Measurements from ENCODE around the gene TTYH3.
A peak's percentile ranks its signal among the peaks of the same experiment; 100 is the strongest.

DNA sequence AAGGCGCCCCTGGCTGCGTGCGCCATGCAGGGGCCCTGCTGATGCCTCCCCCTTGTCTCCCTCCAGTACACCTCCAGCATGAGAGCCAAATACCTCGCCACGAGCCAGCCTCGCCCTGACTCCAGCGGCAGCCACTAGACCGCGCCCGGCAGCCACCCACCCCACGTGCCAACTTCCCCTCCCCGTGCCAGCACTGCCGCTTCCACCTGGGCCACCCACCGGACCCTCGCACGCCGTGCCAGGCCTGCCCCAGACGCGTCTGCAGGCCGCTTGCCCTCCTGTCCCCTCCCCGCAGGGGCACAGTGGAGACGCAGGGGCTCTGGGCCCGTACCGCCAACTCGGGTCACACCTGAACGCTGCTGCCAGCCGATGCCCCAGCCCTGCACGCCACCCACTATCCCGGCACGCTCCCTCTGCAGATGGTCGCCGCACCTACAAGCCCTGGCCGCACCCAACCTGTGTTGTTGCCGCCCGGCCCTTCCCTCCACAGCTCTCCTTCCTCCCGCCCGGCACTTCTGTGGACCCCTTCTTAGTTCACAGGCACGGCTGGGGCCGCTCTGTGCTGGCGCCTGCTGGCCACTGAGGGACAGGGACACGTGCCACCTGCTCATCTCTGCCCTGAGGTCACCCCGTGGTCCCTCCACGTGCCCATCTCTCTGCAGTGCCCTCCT, 30.0 kb downstream of the TTYH3 start:
- no peak for TF ChIP-seq POLR2AphosphoS5 (IDR thresholded peaks at IDR 0.05; ENCODE audit: low read depth, low read length)
- TF ChIP-seq, protein P1, sequence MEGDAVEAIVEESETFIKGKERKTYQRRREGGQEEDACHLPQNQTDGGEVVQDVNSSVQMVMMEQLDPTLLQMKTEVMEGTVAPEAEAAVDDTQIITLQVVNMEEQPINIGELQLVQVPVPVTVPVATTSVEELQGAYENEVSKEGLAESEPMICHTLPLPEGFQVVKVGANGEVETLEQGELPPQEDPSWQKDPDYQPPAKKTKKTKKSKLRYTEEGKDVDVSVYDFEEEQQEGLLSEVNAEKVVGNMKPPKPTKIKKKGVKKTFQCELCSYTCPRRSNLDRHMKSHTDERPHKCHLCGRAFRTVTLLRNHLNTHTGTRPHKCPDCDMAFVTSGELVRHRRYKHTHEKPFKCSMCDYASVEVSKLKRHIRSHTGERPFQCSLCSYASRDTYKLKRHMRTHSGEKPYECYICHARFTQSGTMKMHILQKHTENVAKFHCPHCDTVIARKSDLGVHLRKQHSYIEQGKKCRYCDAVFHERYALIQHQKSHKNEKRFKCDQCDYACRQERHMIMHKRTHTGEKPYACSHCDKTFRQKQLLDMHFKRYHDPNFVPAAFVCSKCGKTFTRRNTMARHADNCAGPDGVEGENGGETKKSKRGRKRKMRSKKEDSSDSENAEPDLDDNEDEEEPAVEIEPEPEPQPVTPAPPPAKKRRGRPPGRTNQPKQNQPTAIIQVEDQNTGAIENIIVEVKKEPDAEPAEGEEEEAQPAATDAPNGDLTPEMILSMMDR (IDR thresholded peaks at IDR 0.05) = peak; percentile 57
- TF ChIP-seq TCF7L2 (IDR thresholded peaks at IDR 0.05; ENCODE audit: low read depth, low read length) = no peak

Data from Panc1 (cell line).